Activated B cell treated with CpG ODN at 0.5 μM for 24 hours (primary cell): ENCODE results near the gene EPHA7. TPM values are rescaled to one million over a fixed set of nuclear protein-coding genes. Genes with fewer than 3 reads are reported as not detected.

Source experiments
- ATAC-seq: fragments of 200-7000 bp; cut with Tn5 transposase; one replicate; pipeline ENCODE4 v1.10.0; 2021; ENCODE audit warnings: low read depth, mild to moderate bottlenecking, moderate library complexity
- CTCF ChIA-PET: fragments of 350-600 bp; sonication (Branson Sonifier 250); formaldehyde crosslinking; loops from one replicate; lab custom pipeline; 2021; ENCODE audit warnings: antibody characterized with exemption; lab: Charles Lee
- POLR2A ChIA-PET: fragments of 350-600 bp; sonication (Branson Sonifier 250); formaldehyde crosslinking; loops from one replicate; lab custom pipeline; 2021; ENCODE audit warnings: antibody characterized with exemption; lab: Charles Lee
- DNase-seq: peaks from one replicate; pipeline ENCODE4 v3.0.0; 2022
- H3K27ac Mint-ChIP-seq: one replicate; pipeline ENCODE4 v1.8.0; 2020; ENCODE audit warnings: mixed read lengths
- H3K27me3 Mint-ChIP-seq: one replicate; pipeline ENCODE4 v1.8.0; 2021; ENCODE audit warnings: mixed read lengths
- H3K36me3 Mint-ChIP-seq: one replicate; pipeline ENCODE4 v1.8.0; 2021; ENCODE audit warnings: low read depth, mixed read lengths
- H3K4me1 Mint-ChIP-seq: one replicate; pipeline ENCODE4 v1.8.0; 2021; ENCODE audit warnings: mixed read lengths
- H3K4me3 Mint-ChIP-seq: one replicate; pipeline ENCODE4 v1.8.0; 2020; ENCODE audit warnings: mild to moderate bottlenecking, mixed read lengths
- H3K9me3 Mint-ChIP-seq: one replicate; pipeline ENCODE4 v1.8.0; 2020; ENCODE audit warnings: mixed read lengths
- CTCF ChIP-seq: fragments of 200-600 bp; IDR thresholded peaks from one replicate; pipeline ENCODE4 v1.8.0; 2022; ENCODE audit warnings: antibody characterized with exemption, mild to moderate bottlenecking
- intact Hi-C: fragments of 100-400 bp; cut with micrococcal nuclease; formaldehyde crosslinking; loops from one replicate; pipeline ENCODE4 v1.15.1; 2024
- total RNA-seq: library from RNA; stranded (reverse); gene quantifications from 2 replicates; pipeline ENCODE4 v1.2.3, GENCODE V29; 2022

EPHA7 gene
- total RNA-seq, 1 donor from 2014 or later: not detected

GRCh38 chr6:93193868-93194267, 225.5 kb downstream of the EPHA7 start:
- no peak overlapping the region for H3K4me3 Mint-ChIP-seq
- intact Hi-C loops: no loop called here
- POLR2A ChIA-PET: no interaction called here
- ATAC-seq (no peak), DNase-seq (no peak)
- CTCF ChIA-PET: no interaction called here
- peaks cover 10% of the 10 kb centered on the region for H3K9me3 Mint-ChIP-seq
- no peaks in the 10 kb centered on the region for H3K27me3 Mint-ChIP-seq
- H3K4me1 Mint-ChIP-seq: no peaks in the 10 kb centered on the region
- TF ChIP-seq CTCF: no peak
- H3K27ac Mint-ChIP-seq: no peak overlapping the region
- H3K36me3 Mint-ChIP-seq: no peaks in the 10 kb centered on the region
